Measurements from ENCODE around the gene GPRIN3.

GPRIN3 gene

GRCh38 chr4:89242216-89242615 is 65.4 kb downstream of the GPRIN3 start:
- ATAC-seq (ENCODE audit: low read depth) (no peak), DNase-seq (ENCODE audit: low spot score) (no peak)
- no peaks in the 10 kb centered on the region for H3K9me3 ChIP-seq (ENCODE audit: severe bottlenecking)
- TF ChIP-seq CTCF (IDR thresholded peaks at IDR 0.05; ENCODE audit: poor library complexity, severe bottlenecking), result no peak
- no peak overlapping the region for H3K4me3 ChIP-seq (ENCODE audit: severe bottlenecking)
- H3K27me3 ChIP-seq (ENCODE audit: insufficient read depth, poor library complexity, severe bottlenecking), result no peaks in the 10 kb centered on the region
- no peak overlapping the region for H3K27ac ChIP-seq (ENCODE audit: poor library complexity, severe bottlenecking)
- H3K36me3 ChIP-seq (ENCODE audit: low read depth), result no peaks in the 10 kb centered on the region
- H3K4me1 ChIP-seq (ENCODE audit: insufficient read depth, poor library complexity, severe bottlenecking), result no peaks in the 10 kb centered on the region

- DNase-seq (ENCODE audit: low spot score), result no peak
- TF ChIP-seq CTCF (IDR thresholded peaks at IDR 0.05; ENCODE audit: poor library complexity, severe bottlenecking), result no peak
- no peak for ATAC-seq (ENCODE audit: low read depth)
Observed at GRCh38 chr4:89230271-89230670, 77.3 kb downstream of the GPRIN3 start.

GRCh38 chr4:89226665-89227574 is 80.7 kb downstream of the GPRIN3 start:
- peak; percentile 98 for ATAC-seq (ENCODE audit: low read depth)
- Histone ChIP-seq H3K9me3 (ENCODE audit: severe bottlenecking) (no peaks in the 10 kb centered on the region), H3K36me3 (ENCODE audit: low read depth) (no peaks in the 10 kb centered on the region), H3K4me1 (ENCODE audit: insufficient read depth, poor library complexity, severe bottlenecking) (peaks cover 8% of the 10 kb centered on the region), H3K4me3 (ENCODE audit: severe bottlenecking) (no peak overlapping the region), H3K27ac (ENCODE audit: poor library complexity, severe bottlenecking) (no peak overlapping the region), H3K27me3 (ENCODE audit: insufficient read depth, poor library complexity, severe bottlenecking) (no peaks in the 10 kb centered on the region)
- DNase-seq (ENCODE audit: low spot score), result no peak
- peak; percentile 89 for TF ChIP-seq CTCF (IDR thresholded peaks at IDR 0.05; ENCODE audit: poor library complexity, severe bottlenecking)

More at GRCh38 chr4:89230271-89230670, 77.3 kb downstream of the GPRIN3 start:
- Histone ChIP-seq H3K9me3 (ENCODE audit: severe bottlenecking) (no peaks in the 10 kb centered on the region), H3K27me3 (ENCODE audit: insufficient read depth, poor library complexity, severe bottlenecking) (no peaks in the 10 kb centered on the region), H3K4me3 (ENCODE audit: severe bottlenecking) (no peak overlapping the region), H3K36me3 (ENCODE audit: low read depth) (no peaks in the 10 kb centered on the region), H3K27ac (ENCODE audit: poor library complexity, severe bottlenecking) (no peak overlapping the region), H3K4me1 (ENCODE audit: insufficient read depth, poor library complexity, severe bottlenecking) (peaks cover 4% of the 10 kb centered on the region)

GRCh38 chr4:89222170-89222569 is 85.4 kb downstream of the GPRIN3 start:
- no peak for DNase-seq (ENCODE audit: low spot score)

More at GRCh38 chr4:89222170-89222569, 85.4 kb downstream of the GPRIN3 start:
- no peak overlapping the region for H3K4me3 ChIP-seq (ENCODE audit: severe bottlenecking)
- H3K27ac ChIP-seq (ENCODE audit: poor library complexity, severe bottlenecking), result no peak overlapping the region
- no peak for TF ChIP-seq CTCF (IDR thresholded peaks at IDR 0.05; ENCODE audit: poor library complexity, severe bottlenecking)
- H3K27me3 ChIP-seq (ENCODE audit: insufficient read depth, poor library complexity, severe bottlenecking), result no peaks in the 10 kb centered on the region
- ATAC-seq (ENCODE audit: low read depth), result 0 out of 3 replicates have a peak, but pooled peaks have one; percentile 21
- peaks cover 6% of the 10 kb centered on the region for H3K4me1 ChIP-seq (ENCODE audit: insufficient read depth, poor library complexity, severe bottlenecking)
- no peaks in the 10 kb centered on the region for H3K36me3 ChIP-seq (ENCODE audit: low read depth)
- H3K9me3 ChIP-seq (ENCODE audit: severe bottlenecking), result no peaks in the 10 kb centered on the region

All from RWPE2 (cell line).